Measurements from ENCODE around the gene RFTN1.

DNA sequence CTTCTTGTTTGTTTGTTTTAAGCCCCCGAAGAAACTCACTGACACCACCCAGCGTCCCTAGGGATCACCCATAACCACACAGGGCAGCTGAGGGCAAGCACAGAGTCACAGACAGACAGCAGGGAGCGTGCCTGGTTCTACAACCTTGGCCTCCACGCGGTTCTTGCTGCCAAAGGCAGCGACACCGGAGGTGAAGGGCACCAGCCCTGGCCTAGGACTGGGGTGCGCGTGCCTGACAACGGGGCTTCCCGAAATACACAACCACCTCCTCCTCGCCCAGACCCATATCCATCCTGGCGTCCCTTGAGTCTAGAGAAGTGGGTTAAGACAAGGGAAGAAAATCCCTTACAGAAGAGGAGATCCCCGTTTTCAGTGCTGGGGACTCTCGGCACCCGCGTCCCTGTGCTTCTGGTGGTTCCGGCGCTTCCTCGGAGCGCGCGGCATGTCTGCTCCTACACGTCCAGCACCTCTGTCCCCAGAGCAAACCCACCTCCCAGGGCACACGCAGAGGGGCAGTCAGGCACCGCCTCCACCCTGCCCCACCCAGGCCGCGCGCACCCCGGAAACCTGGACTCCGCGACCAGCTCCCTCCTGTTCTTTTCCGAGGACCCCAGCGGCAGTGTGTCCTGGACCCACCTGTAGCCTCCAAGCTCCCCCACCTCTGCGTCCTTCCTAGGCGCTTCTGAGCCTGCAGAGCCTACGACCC lies 911 bp downstream of the RFTN1 start:
- TF ChIP-seq, protein P1, sequence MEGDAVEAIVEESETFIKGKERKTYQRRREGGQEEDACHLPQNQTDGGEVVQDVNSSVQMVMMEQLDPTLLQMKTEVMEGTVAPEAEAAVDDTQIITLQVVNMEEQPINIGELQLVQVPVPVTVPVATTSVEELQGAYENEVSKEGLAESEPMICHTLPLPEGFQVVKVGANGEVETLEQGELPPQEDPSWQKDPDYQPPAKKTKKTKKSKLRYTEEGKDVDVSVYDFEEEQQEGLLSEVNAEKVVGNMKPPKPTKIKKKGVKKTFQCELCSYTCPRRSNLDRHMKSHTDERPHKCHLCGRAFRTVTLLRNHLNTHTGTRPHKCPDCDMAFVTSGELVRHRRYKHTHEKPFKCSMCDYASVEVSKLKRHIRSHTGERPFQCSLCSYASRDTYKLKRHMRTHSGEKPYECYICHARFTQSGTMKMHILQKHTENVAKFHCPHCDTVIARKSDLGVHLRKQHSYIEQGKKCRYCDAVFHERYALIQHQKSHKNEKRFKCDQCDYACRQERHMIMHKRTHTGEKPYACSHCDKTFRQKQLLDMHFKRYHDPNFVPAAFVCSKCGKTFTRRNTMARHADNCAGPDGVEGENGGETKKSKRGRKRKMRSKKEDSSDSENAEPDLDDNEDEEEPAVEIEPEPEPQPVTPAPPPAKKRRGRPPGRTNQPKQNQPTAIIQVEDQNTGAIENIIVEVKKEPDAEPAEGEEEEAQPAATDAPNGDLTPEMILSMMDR (conservative IDR thresholded peaks at IDR 0.05 in 1 of 2, IDR thresholded peaks at IDR 0.05 in 1 of 2; ENCODE audit: low read depth in 1 of 2, low read length in 2 of 2) = no peak
- TF ChIP-seq EZH2 (IDR thresholded peaks at IDR 0.05; ENCODE audit: low read length, missing control alignments) = no peak
